GM19438 (cell line): Measurements from ENCODE around the gene CA9.

Experiments
- ATAC-seq: cut with Tn5 transposase; IDR thresholded peaks from one replicate; pipeline ENCODE4 v1.9.1; 2021; ENCODE audit warnings: low read depth; ENCODE audit not compliant: unreplicated experiment

The CA9 gene

DNA sequence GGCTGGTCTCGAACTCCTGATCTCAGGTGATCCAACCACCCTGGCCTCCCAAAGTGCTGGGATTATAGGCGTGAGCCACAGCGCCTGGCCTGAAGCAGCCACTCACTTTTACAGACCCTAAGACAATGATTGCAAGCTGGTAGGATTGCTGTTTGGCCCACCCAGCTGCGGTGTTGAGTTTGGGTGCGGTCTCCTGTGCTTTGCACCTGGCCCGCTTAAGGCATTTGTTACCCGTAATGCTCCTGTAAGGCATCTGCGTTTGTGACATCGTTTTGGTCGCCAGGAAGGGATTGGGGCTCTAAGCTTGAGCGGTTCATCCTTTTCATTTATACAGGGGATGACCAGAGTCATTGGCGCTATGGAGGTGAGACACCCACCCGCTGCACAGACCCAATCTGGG is 1.5 kb downstream of the CA9 start:
- no peak for ATAC-seq

GRCh38 chr9:35675732-35676392 is 2.1 kb downstream of the CA9 start:
- no peak for ATAC-seq

GRCh38 chr9:35679091-35679490 is 5.4 kb downstream of the CA9 start:
- ATAC-seq: no peak

DNA sequence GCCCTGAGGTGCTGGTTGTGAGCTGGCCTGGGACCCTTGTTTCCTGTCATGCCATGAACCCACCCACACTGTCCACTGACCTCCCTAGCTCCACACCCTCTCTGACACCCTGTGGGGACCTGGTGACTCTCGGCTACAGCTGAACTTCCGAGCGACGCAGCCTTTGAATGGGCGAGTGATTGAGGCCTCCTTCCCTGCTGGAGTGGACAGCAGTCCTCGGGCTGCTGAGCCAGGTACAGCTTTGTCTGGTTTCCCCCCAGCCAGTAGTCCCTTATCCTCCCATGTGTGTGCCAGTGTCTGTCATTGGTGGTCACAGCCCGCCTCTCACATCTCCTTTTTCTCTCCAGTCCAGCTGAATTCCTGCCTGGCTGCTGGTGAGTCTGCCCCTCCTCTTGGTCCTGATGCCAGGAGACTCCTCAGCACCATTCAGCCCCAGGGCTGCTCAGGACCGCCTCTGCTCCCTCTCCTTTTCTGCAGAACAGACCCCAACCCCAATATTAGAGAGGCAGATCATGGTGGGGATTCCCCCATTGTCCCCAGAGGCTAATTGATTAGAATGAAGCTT is 6.1 kb downstream of the CA9 start:
- ATAC-seq: no peak

DNA sequence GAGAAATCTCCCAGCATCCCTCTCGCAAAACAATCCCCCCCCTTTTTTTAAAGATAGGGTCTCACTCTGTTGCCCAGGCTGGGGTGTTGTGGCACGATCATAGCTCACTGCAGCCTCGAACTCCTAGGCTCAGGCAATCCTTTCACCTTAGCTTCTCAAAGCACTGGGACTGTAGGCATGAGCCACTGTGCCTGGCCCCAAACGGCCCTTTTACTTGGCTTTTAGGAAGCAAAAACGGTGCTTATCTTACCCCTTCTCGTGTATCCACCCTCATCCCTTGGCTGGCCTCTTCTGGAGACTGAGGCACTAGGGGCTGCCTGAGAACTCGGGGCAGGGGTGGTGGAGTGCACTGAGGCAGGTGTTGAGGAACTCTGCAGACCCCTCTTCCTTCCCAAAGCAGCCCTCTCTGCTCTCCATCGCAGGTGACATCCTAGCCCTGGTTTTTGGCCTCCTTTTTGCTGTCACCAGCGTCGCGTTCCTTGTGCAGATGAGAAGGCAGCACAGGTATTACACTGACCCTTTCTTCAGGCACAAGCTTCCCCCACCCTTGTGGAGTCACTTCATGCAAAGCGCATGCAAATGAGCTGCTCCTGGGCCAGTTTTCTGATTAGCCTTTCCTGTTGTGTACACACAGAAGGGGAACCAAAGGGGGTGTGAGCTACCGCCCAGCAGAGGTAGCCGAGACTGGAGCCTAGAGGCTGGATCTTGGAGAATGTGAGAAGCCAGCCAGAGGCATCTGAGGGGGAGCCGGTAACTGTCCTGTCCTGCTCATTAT is 6.8 kb downstream of the CA9 start:
- ATAC-seq: no peak

- no peak for ATAC-seq
Observed at GRCh38 chr9:35681341-35682002, 7.7 kb downstream of the CA9 start.

DNA sequence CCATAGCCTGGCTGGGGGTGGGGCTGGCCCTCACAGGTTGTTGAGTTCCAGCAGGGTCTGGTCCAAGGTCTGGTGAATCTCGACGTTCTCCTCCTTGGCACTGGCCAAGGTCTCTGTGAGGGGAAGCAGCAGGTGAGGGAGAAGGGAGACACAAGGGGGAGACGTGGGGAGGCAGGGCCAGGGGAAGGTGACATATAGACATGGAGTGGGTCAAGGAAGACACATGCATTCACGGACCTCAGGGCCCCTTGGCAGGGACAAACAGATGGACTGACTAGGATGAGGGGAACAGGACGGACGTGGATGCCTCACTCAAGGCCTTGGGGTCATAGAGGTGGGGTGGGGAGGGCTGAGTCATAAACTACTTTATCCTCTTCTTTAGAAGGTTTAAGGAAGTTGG is 8.3 kb downstream of the CA9 start:
- no peak for ATAC-seq

DNA sequence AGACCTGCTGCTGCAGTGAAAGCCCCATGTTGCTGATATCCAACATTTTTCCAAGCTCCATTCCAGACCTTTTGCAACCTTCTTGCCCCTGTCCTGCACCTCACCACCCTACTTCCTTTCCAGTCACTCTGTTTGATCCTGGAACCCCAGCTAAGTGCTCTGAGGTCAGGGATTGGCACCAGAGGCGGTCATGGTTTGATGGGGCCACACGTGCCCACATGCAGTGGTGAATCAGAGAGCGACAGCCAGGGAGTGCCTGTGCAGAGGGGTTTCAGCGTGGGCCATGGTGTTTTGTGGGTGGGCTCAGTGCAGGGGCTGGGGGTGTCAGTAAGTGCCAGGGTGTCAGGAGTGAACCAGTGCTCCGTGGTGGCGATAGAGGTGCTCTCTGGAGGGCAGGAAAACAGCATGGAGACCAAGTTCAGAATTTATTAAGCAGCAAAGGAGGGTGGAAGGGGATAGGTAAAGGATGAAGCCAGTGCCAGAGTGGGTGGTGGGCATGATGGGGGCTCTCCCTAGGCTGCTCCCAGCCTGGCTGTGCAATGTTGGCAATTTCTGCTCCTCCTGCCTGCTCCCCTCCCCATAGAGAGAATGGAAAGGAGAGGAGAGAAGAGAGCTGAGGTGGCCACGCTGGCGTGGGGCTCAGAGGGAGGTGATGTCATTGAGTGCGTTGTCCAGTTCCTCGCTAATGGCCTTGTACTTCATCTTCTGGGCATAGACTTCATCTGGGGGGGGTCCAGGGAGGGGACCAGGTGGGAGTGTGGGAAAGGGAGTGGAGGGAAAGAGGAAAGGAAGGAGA is 9.0 kb downstream of the CA9 start:
- no peak for ATAC-seq

DNA sequence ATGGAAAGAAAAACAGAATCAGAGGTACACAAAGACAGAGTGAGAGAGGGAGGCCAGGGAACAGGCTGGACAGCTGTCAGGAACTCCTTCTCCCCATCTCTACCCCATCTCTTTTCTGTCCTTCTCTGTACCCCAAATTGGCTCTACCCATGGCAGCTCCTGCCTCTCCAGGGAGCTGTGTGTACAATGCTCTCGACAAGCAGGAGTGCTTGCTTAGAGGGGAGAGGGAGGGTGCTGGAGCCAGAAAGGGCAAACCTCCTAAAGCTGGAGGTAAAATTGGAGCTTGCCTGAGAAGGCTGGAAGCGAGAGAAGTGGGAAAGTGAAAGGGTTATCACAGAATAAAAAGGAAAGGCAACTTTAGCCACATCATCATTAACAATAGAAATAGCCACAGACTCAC is 9.6 kb downstream of the CA9 start:
- ATAC-seq: no peak

DNA sequence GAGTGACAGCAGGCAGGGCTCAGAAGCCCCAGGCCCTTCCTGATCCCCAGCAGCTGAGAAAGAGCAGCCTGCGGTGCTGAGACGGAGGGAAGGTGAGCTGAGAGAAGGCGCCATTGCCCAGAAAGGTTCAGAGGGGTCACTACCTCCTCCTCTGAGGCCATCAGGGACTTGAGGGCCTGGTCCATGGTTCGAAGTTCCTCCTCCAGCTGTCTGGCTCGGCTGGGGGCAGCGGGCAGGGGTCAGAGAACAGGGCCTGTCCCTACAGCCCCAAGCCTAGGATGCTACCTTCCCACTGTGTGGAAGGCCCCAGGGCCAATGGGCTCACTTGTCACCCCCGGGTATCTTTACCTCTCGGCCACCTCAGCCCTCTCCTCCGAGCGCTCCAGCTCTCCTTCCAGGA is 11.2 kb downstream of the CA9 start:
- no peak for ATAC-seq

DNA sequence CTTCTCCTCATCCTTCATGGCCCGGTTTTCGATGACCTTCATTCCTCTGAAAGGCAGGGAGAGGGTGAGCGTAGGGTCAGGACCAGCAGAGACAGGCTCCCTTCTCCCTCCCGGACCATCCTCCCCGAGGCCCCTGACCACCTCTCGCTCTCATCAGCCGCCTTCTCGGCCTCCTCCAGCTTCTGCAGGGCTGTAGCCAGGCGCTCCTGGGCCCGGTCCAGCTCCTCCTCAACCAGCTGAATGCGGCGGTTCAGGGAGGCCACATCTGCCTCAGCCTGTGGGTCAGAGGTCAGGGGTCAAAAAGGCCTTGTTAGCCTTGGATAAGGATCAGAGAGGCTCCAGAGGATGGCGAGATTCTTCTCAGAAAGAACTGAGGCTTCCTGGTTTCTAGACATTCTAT is 11.8 kb downstream of the CA9 start:
- ATAC-seq: no peak

GRCh38 chr9:35686222-35687203 is 12.8 kb downstream of the CA9 start:
- no peak for ATAC-seq

DNA sequence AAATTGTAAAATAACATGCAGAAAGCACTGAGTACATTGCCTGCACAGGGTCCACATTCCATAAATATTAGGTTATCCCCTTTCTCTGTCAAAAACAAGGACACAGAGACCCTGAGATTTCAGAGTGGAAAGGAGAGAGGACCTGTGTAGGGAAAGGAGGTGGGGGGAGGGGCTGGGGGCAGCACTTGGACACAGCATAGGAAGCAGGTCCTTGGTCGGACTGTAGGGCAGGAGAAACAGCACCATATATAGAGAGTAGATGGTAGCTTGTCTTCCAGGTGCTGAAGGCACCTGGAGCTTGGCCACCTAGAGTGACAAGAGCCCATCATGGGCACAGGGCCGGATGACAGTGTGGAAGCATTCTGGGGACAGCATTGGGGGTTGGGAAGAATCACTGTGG is 13.6 kb downstream of the CA9 start:
- no peak for ATAC-seq

DNA sequence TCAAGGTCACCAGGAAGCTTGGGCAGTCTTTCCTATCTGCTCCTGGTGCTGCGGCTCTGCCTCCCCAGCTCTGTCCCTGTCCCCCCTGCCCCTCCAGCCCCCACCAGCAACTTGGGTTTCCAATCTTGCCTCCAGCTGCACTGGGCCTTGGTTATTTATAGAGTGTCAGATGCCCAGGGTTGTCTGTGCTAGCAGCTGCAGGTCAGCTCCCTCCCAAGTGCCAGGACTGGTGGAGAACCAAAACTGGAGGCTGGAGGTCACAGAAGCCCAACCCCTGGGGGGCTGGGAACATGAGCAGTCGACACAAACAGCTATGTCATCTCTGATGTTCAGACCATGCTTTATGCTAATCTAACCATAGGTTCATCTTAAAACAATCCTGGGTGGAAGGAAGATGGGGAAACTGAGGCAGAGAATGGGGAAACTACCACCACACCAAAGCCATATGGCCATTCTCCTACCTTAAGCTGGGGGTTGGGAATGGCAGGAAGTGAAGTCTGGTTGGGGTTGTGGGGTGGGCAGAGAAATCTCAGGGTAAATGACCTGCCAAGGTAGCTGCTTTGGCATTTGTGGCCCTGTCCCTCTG is 14.3 kb downstream of the CA9 start:
- no peak for ATAC-seq

DNA sequence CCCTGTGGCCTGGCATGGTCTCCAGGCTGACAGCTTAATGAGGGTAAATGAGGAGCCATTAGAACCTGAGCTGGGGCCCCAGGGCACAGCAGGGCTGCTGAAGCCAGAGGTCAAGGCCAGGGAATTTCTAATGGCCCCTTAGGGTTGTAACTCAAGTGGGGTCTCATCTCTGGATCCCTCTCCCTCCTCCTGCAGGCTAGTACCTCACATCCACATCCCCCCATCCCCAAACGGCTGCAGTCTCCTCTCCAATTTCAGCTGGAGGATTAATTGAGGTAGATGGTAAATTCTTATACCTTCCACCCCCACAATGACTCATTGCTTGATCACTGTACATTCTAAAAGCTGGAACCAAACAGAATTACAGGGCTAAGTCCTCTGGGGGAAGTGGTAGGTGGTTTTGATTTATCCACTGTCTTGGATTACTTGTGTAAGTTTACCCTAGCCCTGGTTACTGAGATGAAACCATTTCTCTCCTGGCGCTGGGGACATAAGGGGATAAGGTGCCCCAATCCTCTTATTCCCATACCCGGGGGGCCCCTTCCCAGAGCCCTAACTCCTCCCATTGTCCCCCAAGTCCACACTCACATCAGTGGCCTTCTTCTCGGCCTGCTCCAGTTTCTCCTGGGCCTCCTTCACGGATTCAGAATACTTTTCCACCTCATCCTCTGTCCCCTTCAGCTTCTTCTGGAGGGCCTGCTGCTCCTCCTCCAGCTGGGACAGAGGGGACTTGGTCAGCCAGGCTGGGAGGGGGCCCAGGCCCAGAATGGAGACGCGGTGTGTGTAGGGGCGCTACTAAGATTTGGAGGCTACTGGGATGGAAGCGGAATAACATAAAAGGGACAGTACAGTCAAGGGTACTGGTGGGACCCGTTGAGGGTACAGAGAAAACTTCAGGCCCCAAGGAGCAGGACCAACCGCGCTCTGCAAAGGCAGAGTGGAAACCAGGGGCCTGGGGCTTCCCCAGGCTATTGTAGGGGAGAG is 15.1 kb downstream of the CA9 start:
- ATAC-seq: no peak

DNA sequence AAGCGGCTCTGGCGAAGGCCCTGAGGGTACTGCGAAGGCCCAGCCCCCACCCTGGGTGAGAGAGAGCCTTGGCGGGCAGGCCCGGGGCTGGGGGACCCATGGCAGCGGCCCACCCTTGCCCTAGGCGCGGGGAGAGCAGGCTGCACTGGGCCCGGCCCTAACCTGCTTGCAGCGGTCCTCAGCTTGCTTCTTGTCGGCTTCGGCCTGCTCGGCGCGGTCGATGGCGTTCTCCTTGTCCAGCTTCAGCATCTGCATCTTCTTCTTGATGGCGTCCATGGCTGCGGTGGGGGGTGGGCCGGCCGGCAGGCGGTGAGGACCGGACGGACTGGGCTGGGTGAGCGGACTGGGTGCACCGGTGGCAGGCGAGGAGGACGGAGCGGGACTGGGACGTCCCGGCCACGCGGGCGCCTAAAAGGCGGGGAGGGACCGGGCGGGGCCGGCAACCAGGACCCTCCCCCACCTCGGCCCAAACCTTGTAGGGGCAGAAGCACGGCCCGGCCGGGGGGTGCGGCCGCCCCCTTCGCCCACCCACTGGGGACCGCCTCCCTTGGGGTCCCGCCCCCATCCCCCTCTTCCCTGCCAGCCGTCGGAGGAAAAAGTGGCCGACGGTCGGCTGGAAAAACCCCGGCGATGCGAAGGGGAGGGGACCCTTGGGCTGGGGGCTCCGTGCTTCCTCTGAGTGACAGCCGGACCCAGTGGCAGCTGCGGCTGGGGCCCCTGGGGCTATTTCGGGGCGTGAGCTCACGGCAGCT is 16.0 kb downstream of the CA9 start, which contains the start of gene TPM2:
TPM2 (minus strand) TSS at position 384 of the 752 bp plus-strand sequence; CDS start at position 276, 108 bp downstream.
- no peak for ATAC-seq

- no peak for ATAC-seq
Observed at GRCh38 chr9:35690294-35690613, 16.5 kb downstream of the CA9 start.
